ENCODE results near the gene SSU72. TPM values are rescaled to one million over a fixed set of nuclear protein-coding genes. Genes with fewer than 3 reads are reported as not detected.

The SSU72 gene
- polyA plus RNA-seq, 1 experiment, result 113 TPM

- no peaks in the 10 kb centered on the region for H3K27me3 ChIP-seq (ENCODE audit: control insufficient read depth, insufficient read depth, low read length)
- no peak overlapping the region for H3K27ac ChIP-seq (ENCODE audit: low read depth, low read length)
- DNase-seq (ENCODE audit: low read depth, low spot score), result no peak
- no peak for TF ChIP-seq CTCF (IDR thresholded peaks at IDR 0.05; ENCODE audit: low read depth, low read length)
- H3K9me3 ChIP-seq (ENCODE audit: control insufficient read depth, insufficient read depth, low read length), result no peaks in the 10 kb centered on the region; the same call in 1 of the 2 replicates
- POLR2A ChIA-PET, result no interaction called here
- no peak overlapping the region for H3K4me3 ChIP-seq (ENCODE audit: low read depth, low read length)
- CTCF ChIA-PET, result no interaction called here
Measured at GRCh38 chr1:1612104-1612400, 37.4 kb upstream of the SSU72 start.

GRCh38 chr1:1610796-1611195, 36.1 kb upstream of the SSU72 start:
- Histone ChIP-seq H3K27ac (ENCODE audit: low read depth, low read length) (no peak overlapping the region), H3K27me3 (ENCODE audit: control insufficient read depth, insufficient read depth, low read length) (no peaks in the 10 kb centered on the region), H3K4me3 (ENCODE audit: low read depth, low read length) (no peak overlapping the region), H3K9me3 (ENCODE audit: control insufficient read depth, insufficient read depth, low read length) (no peaks in the 10 kb centered on the region; the same call in 1 of the 2 replicates)
- no peak for TF ChIP-seq CTCF (IDR thresholded peaks at IDR 0.05; ENCODE audit: low read depth, low read length)
- DNase-seq (ENCODE audit: low read depth, low spot score), result no peak
- POLR2A ChIA-PET, result no interaction called here
- CTCF ChIA-PET, result no interaction called here

- H3K9me3 ChIP-seq (ENCODE audit: control insufficient read depth, insufficient read depth, low read length), result no peaks in the 10 kb centered on the region; the same call in 1 of the 2 replicates
- no peaks in the 10 kb centered on the region for H3K27me3 ChIP-seq (ENCODE audit: control insufficient read depth, insufficient read depth, low read length)
- TF ChIP-seq CTCF (IDR thresholded peaks at IDR 0.05; ENCODE audit: low read depth, low read length), result no peak
- no peak for DNase-seq (ENCODE audit: low read depth, low spot score)
- ChIA-PET POLR2A (no interaction called here), CTCF (no interaction called here)
- no peak overlapping the region for H3K4me3 ChIP-seq (ENCODE audit: low read depth, low read length)
- no peak overlapping the region for H3K27ac ChIP-seq (ENCODE audit: low read depth, low read length)
Measured at GRCh38 chr1:1609822-1610485, 35.3 kb upstream of the SSU72 start.

- ChIA-PET POLR2A (no interaction called here), CTCF (no interaction called here)
- no peak for TF ChIP-seq CTCF (IDR thresholded peaks at IDR 0.05; ENCODE audit: low read depth, low read length)
- H3K27ac ChIP-seq (ENCODE audit: low read depth, low read length), result no peak overlapping the region
- H3K27me3 ChIP-seq (ENCODE audit: control insufficient read depth, insufficient read depth, low read length), result peaks cover 2% of the 10 kb centered on the region
- H3K4me3 ChIP-seq (ENCODE audit: low read depth, low read length), result no peak overlapping the region
- no peak for DNase-seq (ENCODE audit: low read depth, low spot score)
- H3K9me3 ChIP-seq (ENCODE audit: control insufficient read depth, insufficient read depth, low read length), result no peaks in the 10 kb centered on the region
Measured at GRCh38 chr1:1606232-1606631, 31.6 kb upstream of the SSU72 start.

- no peak overlapping the region for H3K4me3 ChIP-seq (ENCODE audit: low read depth, low read length)
- ChIA-PET CTCF (no interaction called here), POLR2A (no interaction called here)
- H3K27me3 ChIP-seq (ENCODE audit: control insufficient read depth, insufficient read depth, low read length), result peaks cover 2% of the 10 kb centered on the region
- TF ChIP-seq CTCF (IDR thresholded peaks at IDR 0.05; ENCODE audit: low read depth, low read length), result no peak
- H3K27ac ChIP-seq (ENCODE audit: low read depth, low read length), result no peak overlapping the region
- DNase-seq (ENCODE audit: low read depth, low spot score), result no peak
- no peaks in the 10 kb centered on the region for H3K9me3 ChIP-seq (ENCODE audit: control insufficient read depth, insufficient read depth, low read length)
Measured at GRCh38 chr1:1605724-1606123, 31.1 kb upstream of the SSU72 start.

All from AG04450 (cell line).